22Rv1 (cell line): ENCODE results near the gene TREML4.

Source experiments
- CTCF ChIP-seq: fragments of 450-650 bp; IDR thresholded peaks from 2 replicates; pipeline ENCODE4 v1.5.1; 2017; ENCODE audit warnings: mild to moderate bottlenecking
- ZFX ChIP-seq: fragments of 450-650 bp; IDR thresholded peaks from 2 replicates; pipeline ENCODE4 v1.6.1; 2017; ENCODE audit warnings: antibody characterized with exemption, borderline replicate concordance

- TF ChIP-seq CTCF (no peak), ZFX (no peak)
Observed at GRCh38 chr6:41222513-41222912, 5.6 kb upstream of the TREML4 start.
